Measurements from ENCODE around the gene LYRM4.

LYRM4 gene

DNA sequence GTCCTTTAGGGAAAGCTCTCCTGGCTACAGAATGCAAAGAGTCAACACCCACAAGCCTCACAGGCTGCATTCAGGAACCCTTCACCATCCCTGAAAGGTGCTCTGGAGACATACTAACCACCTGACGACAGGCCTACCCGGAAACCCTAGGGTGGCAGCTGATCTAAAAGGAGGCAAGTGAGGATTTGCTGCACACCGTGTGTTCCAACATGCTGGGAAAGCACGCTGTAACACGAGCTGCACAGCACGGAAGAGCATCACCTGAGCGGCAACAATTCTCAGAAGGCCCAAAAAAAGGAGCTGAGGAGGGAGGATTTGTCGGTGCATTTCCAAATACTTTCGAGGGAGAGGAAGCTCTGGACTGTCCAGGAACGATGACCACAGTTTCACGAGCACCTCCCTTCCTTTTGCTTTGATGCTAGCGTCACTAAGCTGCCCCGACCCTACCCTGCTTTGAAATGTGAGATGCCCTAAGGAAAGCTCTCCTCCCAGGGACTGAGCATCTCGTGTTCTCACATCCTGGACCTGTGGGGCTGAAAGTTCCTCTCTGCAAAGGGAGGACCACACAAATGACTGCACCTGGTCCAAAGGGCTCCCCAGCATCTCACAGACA is 88.6 kb downstream of the LYRM4 start:
- DNase-seq, result no peak

DNA sequence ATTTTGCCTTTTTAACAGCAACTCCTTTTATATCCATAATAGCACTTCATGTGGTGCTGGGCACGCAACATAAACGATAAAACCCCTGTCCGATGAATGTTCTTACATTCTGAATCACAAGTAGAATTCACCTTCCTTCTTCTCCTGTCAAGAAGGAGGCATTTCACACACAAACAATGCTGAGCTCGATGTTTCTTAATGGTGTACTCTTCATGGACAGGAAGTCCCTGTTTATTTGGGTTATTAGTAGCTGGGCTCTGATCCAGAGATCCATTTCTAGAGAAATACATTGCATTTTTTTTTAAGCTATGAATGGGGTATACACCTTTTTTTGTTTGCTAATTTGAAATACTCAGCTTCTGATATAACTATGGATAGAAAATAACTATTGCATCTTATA is 93.2 kb downstream of the LYRM4 start:
- no peak for DNase-seq

DNA sequence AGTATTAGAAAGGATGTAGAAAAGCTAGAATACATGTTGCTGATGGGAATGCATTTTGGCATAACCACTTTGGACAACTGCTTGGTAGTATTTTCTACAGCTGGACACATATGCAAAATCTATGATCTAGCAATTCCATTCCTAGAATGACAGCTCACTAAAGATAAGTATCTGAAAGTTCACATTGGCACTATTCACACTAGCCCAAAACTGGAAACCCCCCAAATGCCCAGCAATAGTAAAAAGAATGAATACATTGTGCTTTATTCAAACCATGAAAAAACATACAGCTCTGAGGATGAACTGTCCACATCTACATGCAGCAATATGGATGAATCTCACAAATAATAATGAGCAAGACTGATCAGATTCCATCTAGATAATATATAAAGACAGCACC is 96.7 kb downstream of the LYRM4 start:
- DNase-seq, result no peak

DNA sequence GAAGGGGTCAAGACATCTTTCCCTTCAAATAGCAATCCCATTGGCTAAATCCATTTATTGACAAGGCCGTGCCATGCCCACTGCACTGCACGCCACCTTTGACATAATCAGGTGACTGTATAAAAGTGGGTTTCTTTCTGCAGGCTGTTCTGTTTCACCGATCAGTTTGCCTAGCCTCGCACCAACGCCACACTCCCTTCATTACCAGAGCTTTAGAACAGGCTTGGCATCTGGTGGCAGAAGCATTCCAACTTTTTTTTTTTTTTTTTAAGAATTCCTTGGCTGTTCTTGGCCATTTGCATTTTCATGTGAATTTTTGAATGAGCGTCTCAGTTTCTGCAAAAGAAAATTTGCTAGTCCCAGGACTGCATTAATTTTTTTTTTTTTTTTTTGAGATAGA is 97.5 kb downstream of the LYRM4 start:
- DNase-seq, result no peak

DNA sequence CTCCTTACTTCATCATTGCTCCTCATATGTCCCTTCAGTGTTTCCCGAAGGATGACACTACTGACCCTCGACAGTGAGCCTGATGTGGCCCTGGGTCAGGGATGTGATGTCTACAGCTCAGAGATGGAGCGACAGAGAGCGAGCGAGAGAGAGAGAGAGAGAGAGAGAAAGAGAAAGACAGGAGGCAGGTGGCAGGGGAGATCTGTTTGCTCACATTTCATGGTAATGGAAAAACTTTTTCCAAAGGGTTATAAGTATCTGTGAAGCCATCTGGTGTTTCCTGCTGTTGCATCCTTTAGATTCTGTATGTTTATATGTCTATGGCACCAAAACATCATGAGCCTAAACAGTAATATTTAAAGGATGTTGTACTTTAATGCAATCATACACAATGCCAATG is 98.4 kb downstream of the LYRM4 start:
- DNase-seq, result no peak

DNA sequence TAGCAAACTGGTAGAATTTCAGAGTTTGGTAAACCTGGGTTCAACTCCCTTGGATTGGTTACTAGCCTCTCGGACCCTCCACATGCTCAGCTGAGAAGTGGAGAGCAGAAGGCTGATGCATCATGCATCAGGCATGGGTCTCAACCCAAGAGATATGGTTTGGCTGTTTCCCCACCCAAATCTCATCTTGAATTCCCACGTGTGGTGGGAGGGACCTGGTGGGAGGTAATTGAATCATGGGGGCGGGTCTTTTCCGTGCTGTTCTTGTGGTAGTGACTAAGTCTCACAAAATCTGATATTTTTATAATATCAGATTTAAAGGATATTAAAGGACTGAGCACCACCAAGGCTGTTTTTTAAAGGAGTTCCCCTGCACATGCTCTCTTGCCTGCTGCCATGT is 100.5 kb downstream of the LYRM4 start:
- DNase-seq, result no peak

DNA sequence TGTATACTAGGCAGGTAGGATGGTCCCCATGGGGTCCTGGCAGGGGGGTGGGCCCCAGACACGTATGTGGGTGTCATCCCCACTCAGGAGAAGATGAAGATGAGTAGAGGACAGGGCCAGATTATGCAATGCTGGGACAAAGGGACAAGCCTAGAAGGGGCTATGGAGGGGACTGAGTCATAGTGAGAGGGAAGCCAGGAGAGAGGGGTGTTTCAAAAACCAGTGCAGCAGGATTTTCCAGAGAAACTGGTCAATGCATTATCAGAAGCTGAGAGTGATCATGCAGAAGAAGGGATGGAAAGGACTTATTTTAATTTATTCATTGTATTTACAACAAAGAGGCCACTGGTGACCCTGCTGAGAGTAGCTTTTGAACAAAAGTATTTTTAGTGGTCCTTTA is 101.6 kb downstream of the LYRM4 start:
- no peak for DNase-seq

DNA sequence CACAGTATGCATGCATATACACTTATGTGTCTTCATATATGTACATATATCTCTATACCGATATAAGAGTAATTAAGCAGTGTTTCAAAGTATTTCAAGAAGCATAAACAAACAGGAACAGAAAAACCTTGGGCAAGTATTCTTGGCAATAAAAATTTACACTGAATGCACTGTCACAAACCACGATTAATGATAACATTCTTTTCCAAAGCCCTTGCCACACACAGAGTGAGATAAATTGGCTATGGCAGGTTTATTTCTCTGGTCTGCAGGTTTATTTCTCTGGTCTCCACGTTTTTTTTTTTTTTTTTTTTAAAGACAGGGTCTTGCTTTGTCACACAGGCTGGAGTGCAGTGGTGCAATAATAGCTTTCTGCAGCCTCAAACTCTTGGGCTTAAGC is 102.6 kb downstream of the LYRM4 start:
- no peak for DNase-seq

DNA sequence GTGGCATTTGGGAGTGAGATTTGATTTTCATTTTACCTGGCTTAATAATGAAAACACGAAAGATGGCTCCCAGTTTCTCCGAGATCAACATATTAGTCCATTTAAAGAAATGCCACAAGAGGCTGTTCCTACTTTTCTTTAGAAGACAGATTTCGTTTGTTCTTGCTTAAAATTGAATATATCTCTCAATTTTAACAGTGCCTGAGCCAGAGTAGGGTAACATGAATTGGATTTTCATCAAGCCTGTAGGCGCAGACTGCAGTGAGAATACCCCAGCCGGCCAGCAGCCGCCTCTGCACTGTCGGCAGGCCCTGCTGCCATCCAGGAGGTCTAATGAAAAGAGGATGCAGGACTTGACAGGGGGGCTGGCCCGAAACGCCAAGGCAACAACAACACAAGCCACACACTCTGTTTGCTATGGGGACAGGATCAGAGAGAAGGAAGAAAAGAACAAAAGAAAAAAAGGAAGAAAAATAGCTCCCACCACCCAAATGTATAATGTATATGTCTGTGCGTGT is 103.1 kb downstream of the LYRM4 start:
- no peak for DNase-seq

DNA sequence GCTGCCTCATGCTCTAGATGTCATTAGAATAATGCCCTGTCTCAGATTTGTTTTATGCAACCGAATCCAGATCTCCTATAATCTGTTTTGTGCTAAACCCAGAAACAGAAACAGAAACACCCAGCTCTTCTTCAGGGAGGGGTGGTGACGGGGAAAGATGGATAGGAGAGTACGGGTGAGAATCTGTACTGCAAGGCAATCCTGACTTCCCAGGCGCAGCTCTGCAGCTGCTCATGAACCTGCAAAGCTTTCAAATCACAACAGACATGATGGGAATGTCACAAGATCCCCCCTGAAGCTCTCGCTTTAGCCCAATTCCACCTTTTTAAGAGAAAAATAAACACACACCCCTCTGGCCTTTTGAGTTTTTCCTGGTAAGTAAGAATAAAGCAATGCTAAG is 104.1 kb downstream of the LYRM4 start:
- no peak for DNase-seq

DNA sequence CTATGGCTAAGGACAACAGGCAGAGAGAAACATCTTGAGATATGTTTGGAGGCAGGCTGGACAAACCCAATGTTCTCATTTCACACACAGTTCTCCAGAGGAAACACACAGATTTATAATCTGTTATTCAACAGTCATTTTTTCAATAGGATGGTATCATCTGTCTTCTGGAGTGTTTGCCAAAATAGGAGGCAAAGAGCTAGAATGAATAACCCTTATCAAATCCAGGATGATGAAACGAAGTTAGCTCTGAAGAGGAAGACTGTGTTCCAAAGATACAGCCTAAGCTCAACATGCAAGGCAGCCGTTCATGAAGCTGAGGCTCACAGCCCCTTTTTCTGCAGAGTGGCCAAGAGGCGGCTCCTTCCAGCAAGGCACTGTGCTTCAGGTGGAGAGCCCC is 104.8 kb downstream of the LYRM4 start:
- DNase-seq, result no peak

DNA sequence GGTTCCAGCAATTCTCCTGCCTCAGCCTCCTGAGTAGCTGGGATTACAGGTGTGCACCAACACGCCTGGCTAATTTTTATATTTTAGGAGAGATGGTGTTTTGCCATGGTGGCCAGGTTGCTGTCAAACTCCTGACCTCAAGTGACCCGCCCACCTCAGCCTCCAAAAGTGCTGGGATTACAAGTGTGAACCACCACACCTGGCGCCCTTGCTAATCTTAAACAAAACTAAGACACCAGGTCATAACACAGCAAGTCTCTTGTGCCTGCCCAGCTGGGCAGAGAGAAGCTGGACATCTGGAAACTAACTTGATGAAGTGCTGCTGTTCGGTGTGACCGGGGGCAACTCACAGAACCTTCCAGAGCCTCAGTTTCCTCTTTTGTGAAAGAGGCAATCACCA is 107.6 kb downstream of the LYRM4 start:
- DNase-seq, result no peak

DNA sequence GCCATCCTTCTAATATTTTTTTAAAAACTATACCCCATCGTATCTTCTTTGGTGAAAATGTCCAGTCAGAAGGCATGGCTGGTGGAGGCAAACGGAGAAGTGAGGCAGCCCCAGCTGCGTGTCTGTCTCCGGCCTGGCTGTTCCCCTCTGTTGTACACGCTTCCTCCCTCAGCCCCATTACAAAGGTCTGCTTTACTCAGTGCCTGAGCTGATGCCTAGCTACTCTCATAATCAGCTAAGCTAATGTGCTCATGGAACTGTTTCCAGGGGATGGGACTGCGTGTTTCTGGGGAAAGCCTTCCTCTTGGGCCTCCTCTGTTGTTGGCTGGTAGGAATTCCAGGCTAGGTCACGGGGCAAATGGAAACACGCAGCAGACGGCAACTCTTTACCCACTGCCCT is 108.3 kb downstream of the LYRM4 start:
- DNase-seq, result no peak

DNA sequence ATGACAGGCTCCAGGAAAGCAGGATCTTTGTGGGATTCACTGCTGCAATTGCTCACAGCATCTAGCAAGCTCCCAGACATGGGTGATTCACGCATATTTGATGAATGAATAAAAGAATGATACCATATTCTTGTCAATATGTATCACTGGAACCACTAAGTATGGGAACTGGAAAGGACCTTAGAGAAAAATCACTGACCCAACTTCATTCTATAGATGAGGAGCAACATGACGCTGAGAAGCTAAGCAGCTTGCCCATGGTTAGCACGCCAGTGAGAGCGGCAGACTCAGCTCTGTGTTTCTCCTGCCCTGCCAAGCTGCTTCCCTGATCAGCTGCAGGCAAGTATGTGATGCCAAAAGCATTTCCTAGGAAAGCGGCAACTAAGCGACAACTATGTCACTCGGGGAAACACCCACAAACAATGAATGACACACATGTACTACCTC is 108.8 kb downstream of the LYRM4 start:
- no peak for DNase-seq

DNA sequence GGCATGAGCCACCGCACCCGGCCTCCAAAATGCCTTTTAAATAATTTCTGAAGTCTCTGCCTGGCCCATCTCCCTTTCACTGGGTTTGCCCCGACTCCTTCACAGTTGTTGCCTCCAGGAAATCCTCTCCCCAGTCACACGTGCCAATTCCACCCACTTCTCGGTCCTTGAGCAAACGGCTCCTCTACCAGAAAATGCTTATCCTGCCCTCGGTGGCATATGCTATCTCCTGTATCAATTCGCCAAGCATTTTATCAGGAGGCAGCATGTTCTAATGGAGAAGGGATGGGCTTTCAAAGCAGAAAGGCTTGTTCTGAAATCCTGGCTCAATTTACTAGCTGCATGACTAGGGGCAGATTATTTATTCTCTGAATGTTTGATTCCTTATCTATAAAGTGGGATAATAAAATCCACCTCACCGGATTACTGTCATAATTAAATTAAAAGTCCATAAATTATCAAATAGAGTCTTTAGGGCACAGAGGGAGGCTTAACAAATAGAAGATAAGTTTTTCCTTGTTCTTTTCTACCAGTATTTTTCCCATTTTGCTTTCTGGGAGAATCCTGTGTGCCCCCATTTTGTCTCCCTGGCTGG is 109.3 kb downstream of the LYRM4 start:
- DNase-seq, result no peak

DNA sequence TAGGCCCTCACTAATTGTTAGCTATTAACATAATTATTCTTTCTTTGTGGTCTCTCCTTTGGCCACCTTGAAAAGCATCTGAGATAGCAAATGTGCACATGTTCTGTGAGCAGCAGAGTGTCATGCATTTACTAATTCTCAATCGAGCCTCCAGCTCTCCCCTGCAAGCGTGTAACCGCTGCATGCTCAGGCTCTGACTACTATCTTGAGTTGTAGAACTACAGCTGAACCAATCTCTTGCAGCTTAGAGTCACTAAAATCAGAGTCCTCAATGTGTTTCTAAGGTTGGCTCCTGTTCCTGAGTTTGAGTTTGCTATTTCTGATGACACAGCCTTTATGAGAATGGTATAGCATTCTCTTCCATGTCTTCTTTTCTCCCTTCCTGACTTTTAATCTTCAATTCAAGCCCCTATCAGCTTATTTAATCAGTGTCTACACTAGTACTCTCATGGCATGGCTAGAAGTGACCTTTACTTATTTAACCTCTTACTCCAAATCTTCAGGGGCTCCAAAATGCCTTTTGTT is 110.1 kb downstream of the LYRM4 start:
- no peak for DNase-seq

DNA sequence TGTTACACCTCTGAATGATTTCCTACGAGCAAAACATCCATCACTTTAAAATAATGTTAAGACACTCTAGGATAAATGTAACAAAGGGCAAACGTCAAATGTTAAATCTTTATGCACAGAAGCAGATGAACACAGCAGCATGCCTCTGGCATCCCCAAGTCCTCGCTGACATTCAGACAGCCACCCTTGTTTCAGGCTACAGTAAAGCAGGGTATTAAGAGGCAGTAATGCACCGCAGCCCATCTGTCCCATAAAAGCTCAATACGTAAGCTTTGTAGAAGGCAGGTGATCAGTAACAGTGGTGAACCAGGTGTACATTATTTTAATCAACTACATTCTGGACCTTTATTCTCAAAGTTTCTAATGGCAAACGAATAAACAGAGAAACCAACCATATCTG is 110.9 kb downstream of the LYRM4 start:
- DNase-seq, result no peak

DNA sequence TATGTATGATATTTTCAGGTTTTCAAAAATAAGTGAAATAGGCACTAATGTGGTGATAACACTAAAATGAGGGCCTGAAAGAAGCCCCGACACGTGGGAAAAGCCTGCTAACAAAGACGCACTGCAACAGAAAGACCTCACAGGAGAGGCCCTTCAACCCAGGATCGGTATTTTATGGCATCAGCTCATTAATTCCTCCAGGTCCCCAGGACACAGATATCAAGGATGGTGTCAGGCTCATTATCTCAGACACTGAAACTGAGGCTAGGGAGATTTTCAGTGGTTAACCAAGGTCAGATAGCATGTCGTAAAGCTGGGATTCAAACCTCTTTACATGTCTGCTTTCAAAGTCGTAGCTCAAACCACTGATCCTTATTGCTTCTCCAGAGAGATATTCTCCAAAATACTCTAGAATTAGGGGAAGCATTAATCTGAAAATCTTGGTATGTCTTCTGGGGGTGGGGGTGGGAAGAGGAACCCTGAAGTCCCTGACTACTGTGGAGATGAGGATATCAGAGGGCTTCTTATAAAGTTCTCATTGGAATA is 111.5 kb downstream of the LYRM4 start:
- no peak for DNase-seq

DNA sequence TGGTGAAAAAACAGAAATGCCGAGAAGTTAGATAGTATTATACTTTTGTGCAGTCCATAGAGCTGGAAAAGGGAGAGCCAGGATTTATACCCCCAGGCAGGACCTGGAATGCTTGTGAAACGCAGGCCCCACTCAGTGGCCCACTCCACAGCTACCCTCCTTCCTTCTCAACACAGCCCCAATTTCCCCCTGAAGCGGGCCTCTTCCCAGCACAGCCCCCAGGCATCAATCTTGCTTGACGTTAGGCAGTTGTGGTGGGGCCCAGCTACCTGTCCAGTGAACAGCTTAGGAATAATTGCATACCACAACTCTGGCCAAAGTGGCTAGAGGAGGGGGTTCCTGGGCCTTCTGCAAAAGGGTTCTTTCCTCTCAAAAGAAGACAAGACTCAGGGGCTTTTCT is 114.4 kb downstream of the LYRM4 start:
- DNase-seq, result no peak

DNA sequence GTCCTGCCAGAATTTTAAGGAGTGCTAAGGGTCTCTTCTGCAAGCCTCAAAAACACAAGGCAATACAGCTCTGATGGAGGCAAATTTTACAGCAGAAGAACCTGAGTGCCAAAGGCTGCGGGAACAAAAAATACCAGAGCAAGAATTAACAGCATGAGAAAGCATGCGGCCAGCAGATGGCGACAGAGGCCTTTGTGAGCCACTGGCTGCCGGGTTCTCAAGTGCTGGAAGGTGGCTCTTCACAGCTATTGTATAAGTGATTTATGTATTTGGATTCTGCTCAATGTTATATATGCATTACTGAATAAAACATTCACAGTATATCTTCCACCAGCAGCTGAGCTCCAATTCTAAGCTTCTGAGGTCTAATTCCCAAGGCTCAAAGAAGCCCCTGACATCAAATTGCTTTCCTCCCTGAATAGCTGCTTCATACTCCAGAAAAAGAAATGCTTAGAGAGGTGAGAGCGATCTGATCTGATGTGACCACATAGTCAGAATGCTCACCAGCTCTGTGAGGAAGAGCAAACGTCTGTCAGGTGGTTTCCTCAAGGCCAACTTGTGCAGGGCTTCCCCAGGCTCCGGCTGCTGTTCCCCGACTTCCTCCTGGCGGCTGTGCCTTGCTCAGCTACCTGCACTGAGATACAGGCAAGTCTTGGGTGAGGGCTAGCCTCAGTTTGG is 117.0 kb downstream of the LYRM4 start:
- DNase-seq, result peak; percentile 82

DNA sequence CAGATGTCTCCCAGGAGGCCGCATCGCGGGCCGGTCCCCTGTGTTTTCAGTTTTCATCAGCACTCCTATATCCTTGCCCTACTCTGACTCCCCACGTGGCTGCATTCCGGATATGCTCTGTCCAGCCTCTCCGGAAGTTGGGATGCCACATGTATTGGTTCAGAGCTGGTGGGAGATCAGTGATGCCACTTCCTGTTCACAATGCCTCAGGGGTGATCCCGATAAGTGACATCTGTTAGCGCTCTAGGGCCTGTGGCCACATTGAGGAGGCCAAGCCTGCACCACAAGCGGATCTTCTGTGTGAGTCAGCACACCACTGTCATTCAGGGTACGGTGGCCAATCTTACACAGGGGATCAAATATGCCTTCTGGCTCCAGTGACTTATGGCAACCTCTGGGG is 117.8 kb downstream of the LYRM4 start:
- DNase-seq, result no peak

DNA sequence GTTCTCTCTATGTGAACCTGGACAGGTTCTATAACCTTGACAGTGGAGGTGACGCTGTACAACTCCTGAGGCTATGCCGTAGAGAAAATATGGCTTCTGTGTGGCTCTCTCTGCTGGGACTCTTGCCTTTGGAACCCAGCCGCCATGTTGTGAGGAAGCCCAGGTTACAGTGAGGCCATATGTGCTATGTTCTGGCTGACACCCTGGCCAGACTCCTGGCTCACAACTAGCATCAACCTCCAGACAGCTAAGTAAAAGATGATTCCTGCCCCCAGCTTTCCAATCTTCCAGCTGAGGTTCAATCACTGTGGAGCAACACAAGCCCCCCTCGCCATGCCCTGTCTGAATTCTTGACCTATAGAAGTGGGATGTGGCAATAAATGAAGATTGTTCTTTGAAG is 118.6 kb downstream of the LYRM4 start:
- DNase-seq, result no peak

DNA sequence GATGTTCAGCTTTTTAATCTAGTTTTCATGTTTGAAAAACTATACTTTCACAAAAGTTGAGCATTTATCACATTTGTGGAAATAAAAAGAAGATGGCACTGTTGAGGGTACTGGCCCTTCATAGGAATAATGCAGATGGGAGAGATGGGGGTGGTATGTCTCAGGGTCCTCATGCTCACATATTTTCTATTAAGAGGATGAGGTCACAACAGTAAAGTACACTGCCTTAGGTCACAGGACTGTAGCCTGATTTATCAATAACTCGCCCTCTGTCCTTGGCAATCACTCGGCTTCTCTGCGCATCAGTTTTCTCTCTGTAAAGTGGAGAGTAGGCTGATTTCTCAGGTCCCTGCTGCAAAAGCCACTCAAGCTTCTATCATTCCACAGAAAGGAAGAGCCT is 119.7 kb downstream of the LYRM4 start:
- no peak for DNase-seq

Measured in activated T-cell treated with anti-CD3 and anti-CD28 coated beads for 4 hours (primary cell).